Spinal cord (tissue), 10 donors: ENCODE measurements around the gene OR5B21. TPM values are rescaled to one million over a fixed set of nuclear protein-coding genes. Genes with fewer than 3 reads are reported as not detected.

Experiments
- DNase-seq, 6 donors: peaks; one replicate each; pipeline versions ENCODE4 v3.0.0 to v3.0.0-alpha.2; 2013 to 2015; ENCODE audit warnings: low spot score in 6 of 6, low read depth in 4 of 6
- H3K27ac ChIP-seq: one replicate; pipeline ENCODE4 v1.5.1; 2013; ENCODE audit warnings: low read depth, low read length, control low read depth
- H3K27me3 ChIP-seq: one replicate; pipeline ENCODE4 v1.6.1; 2013; ENCODE audit warnings: low read length; ENCODE audit not compliant: control insufficient read depth, insufficient read depth
- H3K36me3 ChIP-seq: one replicate; pipeline ENCODE4 v1.6.1; 2013; ENCODE audit warnings: low read length; ENCODE audit not compliant: control insufficient read depth, insufficient read depth
- H3K4me1 ChIP-seq: one replicate; pipeline ENCODE4 v1.6.1; 2013; ENCODE audit warnings: low read length; ENCODE audit not compliant: control insufficient read depth, insufficient read depth
- H3K4me3 ChIP-seq: one replicate; pipeline ENCODE4 v1.5.1; 2013; ENCODE audit warnings: low read depth, low read length, control low read depth
- H3K9me3 ChIP-seq: one replicate; pipeline ENCODE4 v1.6.1; 2013; ENCODE audit warnings: low read length; ENCODE audit not compliant: control insufficient read depth, insufficient read depth
- WGBS: methylation state at CpG from one replicate; pipeline ENCODE4 v1.1.5; 2013; ENCODE audit warnings: missing lambda C conversion rate; ENCODE audit not compliant: insufficient coverage; 5-methylcytosine and 5-hydroxymethylcytosine counted together
- long read RNA-seq, 4 donors: transcript quantifications; one replicate each; lab custom pipeline, GENCODE V29; 2026
- polyA plus RNA-seq, 2 donors: library from polyadenylated mRNA; unstranded; fragments of 120-200 nt; gene quantifications; one replicate each; pipeline ENCODE4 v1.2.1, GENCODE V29; 2013; ENCODE audit not compliant: insufficient read length in 2 of 2
- total RNA-seq, 2 donors: library from RNA; depleted of rRNA in 1 of 2; stranded (reverse); fragments of 120-200 nt in 1 of 2; fragments of >200 nt in 1 of 2; gene quantifications; one replicate each; pipeline versions ENCODE4 v1.2.3 to v1.2.4, GENCODE V29; 2013 to 2014
- donor health status: healthy.

Gene OR5B21
- total RNA-seq (not detected), polyA plus RNA-seq (not detected)
- long read RNA-seq, donor 1 = 0 reads
- long read RNA-seq, donor 2 = 0 reads
- long read RNA-seq, donor 3 = 0 reads
- long read RNA-seq, donor 4 = 0 reads

DNA sequence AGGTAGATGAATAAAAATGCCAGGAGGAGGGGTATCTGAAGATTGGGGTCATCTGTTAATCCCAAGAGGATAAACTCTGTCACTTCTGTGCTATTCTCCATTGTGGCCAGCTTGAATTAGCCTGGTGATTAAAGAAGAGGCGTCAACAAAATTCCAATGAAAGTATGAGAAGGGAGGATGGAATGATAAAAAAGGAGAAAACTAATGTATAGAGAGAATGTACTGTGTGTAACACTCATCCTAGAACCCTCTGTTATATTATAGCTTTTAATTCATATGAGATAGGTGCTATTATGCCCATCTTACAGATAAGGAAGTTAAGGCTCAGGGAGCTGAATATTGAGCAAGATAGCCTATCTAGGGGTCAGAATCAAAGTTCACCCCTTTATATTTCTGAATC is at the start of gene OR5B21:
OR5B21 (minus strand) TSS at position 101 of the 400 bp plus-strand sequence; CDS start at position 101, 0 bp downstream.
- DNase-seq = no peak
- Histone ChIP-seq H3K27ac (no peak within 1 kb of the TSS), H3K36me3 (no peaks in the 10 kb centered on the region), H3K27me3 (no peaks in the 10 kb centered on the region), H3K9me3 (no peaks in the 10 kb centered on the region), H3K4me3 (no peak within 1 kb of the TSS), H3K4me1 (no peaks in the 10 kb centered on the region)
- no CpG with 5 or more reads among the region's 1 CpG for WGBS

DNA sequence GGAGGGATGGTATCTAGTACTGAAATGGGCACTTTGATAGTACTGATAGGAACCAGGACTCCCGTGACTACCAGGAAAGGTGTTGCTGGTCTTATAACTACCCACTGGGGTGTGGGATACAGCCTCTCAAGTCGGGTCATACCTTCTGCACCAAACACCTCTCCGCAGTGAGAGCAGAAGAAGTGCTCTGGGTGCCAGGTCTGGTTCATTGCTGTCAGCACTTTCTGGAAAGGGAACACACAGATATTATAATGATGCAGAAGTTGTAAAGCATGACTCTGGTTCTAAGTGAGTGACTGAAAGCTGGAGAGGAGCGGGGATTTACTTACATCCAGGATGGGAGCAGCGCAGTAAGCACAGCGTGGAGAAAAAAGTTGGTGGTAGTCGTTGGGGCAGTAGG is 41.7 kb upstream of the OR5B21 start:
- no peak for DNase-seq
- H3K9me3 ChIP-seq = no peaks in the 10 kb centered on the region
- WGBS = 96% methylated on average over 6 of the region's 7 CpGs
- H3K27ac ChIP-seq = no peak overlapping the region
- H3K4me3 ChIP-seq = no peak overlapping the region
- no peaks in the 10 kb centered on the region for H3K4me1 ChIP-seq
- H3K27me3 ChIP-seq = no peaks in the 10 kb centered on the region
- H3K36me3 ChIP-seq = peaks cover 22% of the 10 kb centered on the region

GRCh38 chr11:58546841-58547240 is 38.9 kb upstream of the OR5B21 start:
- Histone ChIP-seq H3K27ac (no peak overlapping the region), H3K27me3 (no peaks in the 10 kb centered on the region), H3K4me1 (no peaks in the 10 kb centered on the region), H3K36me3 (peaks cover 13% of the 10 kb centered on the region), H3K9me3 (no peaks in the 10 kb centered on the region), H3K4me3 (no peak overlapping the region)
- no peak for DNase-seq
- no CpG with 5 or more reads among the region's 1 CpG for WGBS

GRCh38 chr11:58531865-58532341 is 24.0 kb upstream of the OR5B21 start:
- WGBS = 93% methylated on average over 25 of the region's 25 CpGs
- H3K9me3 ChIP-seq = no peaks in the 10 kb centered on the region

DNA sequence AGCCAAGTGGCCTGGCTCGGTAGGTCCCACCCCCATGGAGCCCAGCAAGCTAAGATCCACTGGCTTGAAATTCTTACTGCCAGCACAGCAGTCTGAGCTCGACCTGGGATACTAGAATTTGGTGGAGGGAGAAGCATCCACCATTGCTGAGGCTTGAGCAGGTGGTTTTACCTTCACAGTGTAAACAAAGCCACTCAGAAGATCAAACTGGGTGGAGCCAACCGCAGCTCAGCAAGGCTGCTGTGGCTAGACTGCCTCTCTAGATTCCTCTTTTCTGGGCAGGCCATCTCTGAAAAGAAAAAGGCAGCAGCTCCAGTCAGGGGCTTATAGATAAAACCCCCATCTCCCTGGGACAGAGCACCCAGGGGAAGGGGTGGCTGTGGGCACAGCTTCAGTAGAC is 22.3 kb upstream of the OR5B21 start:
- H3K9me3 ChIP-seq = no peaks in the 10 kb centered on the region
- H3K27ac ChIP-seq = no peak overlapping the region
- H3K4me1 ChIP-seq = no peaks in the 10 kb centered on the region
- peaks cover 13% of the 10 kb centered on the region for H3K36me3 ChIP-seq
- no peak for DNase-seq
- no peaks in the 10 kb centered on the region for H3K27me3 ChIP-seq
- WGBS = 95% methylated on average over 3 of the region's 3 CpGs
- no peak overlapping the region for H3K4me3 ChIP-seq

More at GRCh38 chr11:58531865-58532341, 24.0 kb upstream of the OR5B21 start:
- H3K27me3 ChIP-seq = no peaks in the 10 kb centered on the region
- DNase-seq = no peak
- no peaks in the 10 kb centered on the region for H3K4me1 ChIP-seq
- no peak overlapping the region for H3K4me3 ChIP-seq
- H3K27ac ChIP-seq = no peak overlapping the region
- peaks cover 13% of the 10 kb centered on the region for H3K36me3 ChIP-seq

DNA sequence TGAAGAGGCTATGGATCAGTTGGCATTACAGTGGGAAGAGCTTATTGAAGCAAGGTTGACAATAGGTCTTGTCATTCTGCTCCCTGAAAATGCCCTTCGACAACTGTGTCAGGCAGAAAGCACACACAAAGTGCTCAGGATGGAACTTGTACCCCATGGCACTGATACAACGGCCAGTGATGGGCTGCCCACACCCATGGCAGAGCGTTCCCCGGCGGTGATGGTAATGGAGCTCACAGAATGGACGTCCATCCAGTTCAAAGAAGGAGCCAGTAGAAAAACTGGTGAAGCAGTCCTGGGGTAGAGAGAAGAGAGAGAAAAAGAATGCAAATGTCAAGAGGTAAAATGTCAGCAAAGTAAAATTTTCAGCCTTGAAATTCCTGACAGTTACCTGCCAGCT is 19.5 kb upstream of the OR5B21 start:
- Histone ChIP-seq H3K27ac (no peak overlapping the region), H3K4me1 (no peaks in the 10 kb centered on the region), H3K36me3 (peaks cover 13% of the 10 kb centered on the region), H3K27me3 (no peaks in the 10 kb centered on the region), H3K9me3 (no peaks in the 10 kb centered on the region), H3K4me3 (no peak overlapping the region)
- 96% methylated on average over 6 of the region's 6 CpGs for WGBS
- DNase-seq = no peak

DNA sequence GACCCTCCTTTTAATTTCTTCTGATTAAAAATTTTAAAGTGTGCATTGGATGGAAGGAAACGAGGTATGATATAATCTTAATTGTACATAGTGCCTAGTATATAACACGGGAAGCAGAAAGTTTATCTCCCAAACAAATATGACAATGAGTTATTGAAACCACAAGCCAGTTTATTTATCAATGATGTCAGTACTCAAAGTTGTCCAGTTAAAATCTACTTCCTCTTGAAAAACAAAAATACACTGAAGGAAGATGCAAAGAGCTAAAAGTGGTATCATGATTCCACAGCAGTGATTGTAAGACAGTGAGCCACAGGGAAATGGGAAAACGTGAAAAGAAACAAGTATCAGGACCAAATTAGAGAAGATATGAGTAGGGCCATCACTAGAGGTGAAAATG is 18.8 kb upstream of the OR5B21 start:
- H3K4me3 ChIP-seq = no peak overlapping the region
- H3K9me3 ChIP-seq = no peaks in the 10 kb centered on the region
- H3K27me3 ChIP-seq = no peaks in the 10 kb centered on the region
- no peak for DNase-seq
- no peak overlapping the region for H3K27ac ChIP-seq
- H3K36me3 ChIP-seq = peaks cover 7% of the 10 kb centered on the region
- WGBS = 85% methylated on average over 1 of the region's 3 CpGs
- H3K4me1 ChIP-seq = no peaks in the 10 kb centered on the region

DNA sequence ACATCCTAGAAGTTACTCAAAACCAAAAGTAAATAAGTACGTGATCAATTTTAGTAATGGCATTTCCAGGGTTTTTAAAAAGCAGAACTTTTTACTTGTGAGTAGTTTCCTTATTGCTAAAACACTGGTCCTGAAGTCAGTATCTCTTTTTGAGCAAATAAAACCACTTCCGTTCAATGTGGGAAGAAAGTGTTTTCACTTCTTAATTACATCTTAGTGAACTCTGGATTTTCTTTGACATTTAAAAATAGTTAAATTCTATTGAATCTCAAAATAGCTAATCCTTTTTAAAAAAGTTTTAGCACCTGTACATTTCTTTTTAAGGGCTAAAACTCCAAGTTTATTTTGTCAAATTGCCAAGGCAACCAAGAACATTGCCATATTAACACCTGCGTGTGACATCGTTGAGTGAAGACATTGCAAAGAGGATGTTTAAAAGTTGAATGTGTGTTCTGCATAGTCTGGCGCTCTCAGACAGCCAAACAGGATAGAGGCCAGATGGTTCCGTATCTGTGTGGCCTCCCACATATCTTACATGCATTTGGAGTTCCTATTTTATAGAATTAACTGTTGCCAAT is 17.2 kb upstream of the OR5B21 start:
- no peak overlapping the region for H3K4me3 ChIP-seq
- no CpG with 5 or more reads among the region's 6 CpGs for WGBS
- no peak overlapping the region for H3K27ac ChIP-seq
- peak in 1 of 6 donors; percentile 10 for DNase-seq
- peaks cover 5% of the 10 kb centered on the region for H3K36me3 ChIP-seq
- no peaks in the 10 kb centered on the region for H3K9me3 ChIP-seq
- H3K27me3 ChIP-seq = no peaks in the 10 kb centered on the region
- no peaks in the 10 kb centered on the region for H3K4me1 ChIP-seq

- DNase-seq = peak; percentile 64 to 93 (median 67)
Observed at GRCh38 chr11:58524232-58525036, 16.5 kb upstream of the OR5B21 start.

More at GRCh38 chr11:58524232-58525036, 16.5 kb upstream of the OR5B21 start:
- H3K36me3 ChIP-seq = peaks cover 3% of the 10 kb centered on the region
- H3K27ac ChIP-seq = no peak overlapping the region
- 13% methylated on average over 3 of the region's 7 CpGs for WGBS
- no peaks in the 10 kb centered on the region for H3K4me1 ChIP-seq
- no peaks in the 10 kb centered on the region for H3K9me3 ChIP-seq
- no peak overlapping the region for H3K4me3 ChIP-seq
- H3K27me3 ChIP-seq = no peaks in the 10 kb centered on the region
